ENCODE results near the gene KRTAP20-2. TPM values are rescaled to one million over a fixed set of nuclear protein-coding genes. Genes with fewer than 3 reads are reported as not detected.

KRTAP20-2 gene
- total and polyA plus RNA-seq, 12 donors: not detected

DNA sequence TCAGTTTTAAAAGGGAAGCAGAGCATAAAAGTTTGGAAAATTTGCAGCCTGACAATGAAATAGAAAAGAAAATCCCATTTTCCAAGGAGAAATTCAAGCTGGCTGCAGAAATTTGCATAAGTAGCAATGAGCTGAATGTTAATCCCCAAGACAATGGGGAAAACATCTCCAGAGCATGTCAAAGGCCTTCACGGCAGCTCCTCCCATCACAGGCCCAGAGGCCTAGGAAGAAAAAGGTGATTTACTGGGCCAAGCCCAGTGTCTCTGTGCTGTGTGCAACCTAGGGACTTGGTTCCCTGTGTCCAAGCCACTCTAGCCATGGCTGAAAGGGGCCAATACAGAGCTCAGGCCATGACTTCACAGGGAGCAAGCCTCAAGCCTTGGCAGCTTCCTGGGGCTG is 33.8 kb downstream of the KRTAP20-2 start:
- Histone ChIP-seq H3K27ac (no peak overlapping the region), H3K36me3 (no peaks in the 10 kb centered on the region), H3K4me1 (no peaks in the 10 kb centered on the region), H3K27me3 (no peaks in the 10 kb centered on the region), H3K9me3 (no peaks in the 10 kb centered on the region), H3K4me3 (no peak overlapping the region)
- intact Hi-C loops (cut with DNase I): no loop called here
- ATAC-seq (no peak), DNase-seq (no peak)
- 74 to 89% methylated on average over 1 of the region's 1 CpG for WGBS, 2 donors
- TF ChIP-seq, protein P1, sequence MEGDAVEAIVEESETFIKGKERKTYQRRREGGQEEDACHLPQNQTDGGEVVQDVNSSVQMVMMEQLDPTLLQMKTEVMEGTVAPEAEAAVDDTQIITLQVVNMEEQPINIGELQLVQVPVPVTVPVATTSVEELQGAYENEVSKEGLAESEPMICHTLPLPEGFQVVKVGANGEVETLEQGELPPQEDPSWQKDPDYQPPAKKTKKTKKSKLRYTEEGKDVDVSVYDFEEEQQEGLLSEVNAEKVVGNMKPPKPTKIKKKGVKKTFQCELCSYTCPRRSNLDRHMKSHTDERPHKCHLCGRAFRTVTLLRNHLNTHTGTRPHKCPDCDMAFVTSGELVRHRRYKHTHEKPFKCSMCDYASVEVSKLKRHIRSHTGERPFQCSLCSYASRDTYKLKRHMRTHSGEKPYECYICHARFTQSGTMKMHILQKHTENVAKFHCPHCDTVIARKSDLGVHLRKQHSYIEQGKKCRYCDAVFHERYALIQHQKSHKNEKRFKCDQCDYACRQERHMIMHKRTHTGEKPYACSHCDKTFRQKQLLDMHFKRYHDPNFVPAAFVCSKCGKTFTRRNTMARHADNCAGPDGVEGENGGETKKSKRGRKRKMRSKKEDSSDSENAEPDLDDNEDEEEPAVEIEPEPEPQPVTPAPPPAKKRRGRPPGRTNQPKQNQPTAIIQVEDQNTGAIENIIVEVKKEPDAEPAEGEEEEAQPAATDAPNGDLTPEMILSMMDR (IDR thresholded peaks at IDR 0.05): no peak

DNA sequence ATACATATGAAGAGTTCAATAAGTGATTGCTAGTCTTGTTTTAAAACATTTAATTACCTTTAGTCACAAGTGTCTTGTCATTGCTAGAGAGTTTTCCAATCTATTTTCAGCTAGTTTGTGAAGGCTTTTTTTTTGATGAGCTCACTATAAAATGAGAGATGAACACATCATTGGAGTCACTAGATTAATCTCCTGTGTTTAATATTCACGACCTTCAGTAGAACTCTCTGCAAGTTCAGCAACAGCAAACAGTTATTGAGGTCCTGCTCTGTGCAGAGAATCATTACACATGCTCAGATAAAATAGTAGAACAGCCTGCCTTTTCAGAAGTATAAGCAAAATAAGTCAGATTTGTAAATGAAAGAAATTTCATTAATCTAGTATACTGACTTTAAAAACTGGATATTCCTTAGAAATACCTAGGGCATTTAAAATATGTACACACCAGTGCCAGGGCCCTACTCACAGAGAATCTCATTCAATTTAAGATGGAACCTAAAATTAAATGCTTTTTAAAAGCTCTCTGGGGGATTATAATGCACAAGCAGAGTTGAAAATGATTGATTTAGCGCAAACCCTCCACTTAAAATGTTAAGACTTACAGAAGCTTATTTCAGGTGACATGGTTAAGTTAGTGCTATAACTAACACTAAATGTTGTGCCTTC is 38.1 kb downstream of the KRTAP20-2 start:
- ATAC-seq: no peak
- DNase-seq: no peak
- Histone ChIP-seq H3K4me1 (no peaks in the 10 kb centered on the region), H3K36me3 (no peaks in the 10 kb centered on the region), H3K4me3 (no peak overlapping the region), H3K27ac (no peak overlapping the region), H3K27me3 (no peaks in the 10 kb centered on the region), H3K9me3 (peaks cover 0 to 10% (median 0%) of the 10 kb centered on the region in 11 donors)
- TF ChIP-seq, protein P1 (IDR thresholded peaks at IDR 0.05): no peak
- 67 to 75% methylated on average over 2 of the region's 2 CpGs for WGBS, 2 donors
- intact Hi-C loops (cut with DNase I): no loop called here

DNA sequence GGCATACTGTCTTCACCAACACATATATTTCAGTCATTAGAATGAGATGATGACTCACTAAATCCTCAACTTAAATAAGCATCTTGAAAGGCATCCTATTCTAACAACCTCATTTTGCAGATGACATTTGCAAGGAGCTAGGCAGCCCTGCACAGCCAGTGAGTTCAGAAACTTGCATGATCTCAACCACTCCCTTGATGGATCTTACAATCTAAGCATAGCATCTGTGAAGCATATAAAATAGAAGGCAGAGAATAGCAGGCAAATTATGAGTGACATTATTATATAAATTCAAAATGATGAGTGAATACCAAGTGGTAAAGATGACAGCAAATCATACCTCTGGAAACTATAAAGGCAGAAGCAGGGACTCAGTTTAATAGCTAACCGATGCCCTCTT is 39.3 kb downstream of the KRTAP20-2 start:
- TF ChIP-seq, protein P1 (IDR thresholded peaks at IDR 0.05): no peak
- Histone ChIP-seq H3K9me3 (peaks cover 0 to 10% (median 0%) of the 10 kb centered on the region in 11 donors), H3K27me3 (no peaks in the 10 kb centered on the region), H3K4me3 (no peak overlapping the region), H3K36me3 (no peaks in the 10 kb centered on the region), H3K4me1 (no peaks in the 10 kb centered on the region), H3K27ac (no peak overlapping the region)
- 76% methylated on average over 1 of the region's 1 CpG for WGBS, 2 donors
- intact Hi-C loops (cut with DNase I): no loop called here
- no peak for DNase-seq
- no peak for ATAC-seq

DNA sequence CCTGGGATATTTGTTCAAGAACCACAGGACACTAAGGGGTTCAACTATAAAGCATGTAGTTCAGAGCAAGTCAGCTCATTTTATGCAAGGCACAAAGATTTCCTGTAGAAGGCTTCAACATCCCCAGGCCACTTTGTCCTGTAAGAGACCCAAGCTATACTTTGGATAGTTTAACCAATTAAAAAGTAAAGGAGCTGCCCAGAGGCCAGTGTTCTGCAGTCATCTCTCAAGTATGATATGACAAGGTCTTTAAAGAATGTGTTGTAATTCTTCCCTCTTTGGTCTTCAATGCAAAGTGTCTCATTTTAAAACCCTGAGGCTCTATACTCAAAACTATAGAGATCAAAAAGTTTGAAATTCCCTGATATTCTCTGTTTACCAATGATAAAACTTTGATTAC is 41.7 kb downstream of the KRTAP20-2 start:
- Histone ChIP-seq H3K4me3 (no peak overlapping the region), H3K9me3 (peaks cover 0 to 10% (median 0%) of the 10 kb centered on the region in 11 donors), H3K27me3 (no peaks in the 10 kb centered on the region), H3K36me3 (no peaks in the 10 kb centered on the region), H3K4me1 (no peaks in the 10 kb centered on the region), H3K27ac (no peak overlapping the region)
- TF ChIP-seq, protein P1 (IDR thresholded peaks at IDR 0.05): no peak
- ATAC-seq (no peak), DNase-seq (no peak)
- intact Hi-C loops (cut with DNase I): no loop called here
